GM10248 (cell line): ENCODE results near the gene HNRNPR.

ENCODE experiments used
- CTCF ChIA-PET: fragments of 300-600 bp; sonication (Branson Sonifier 250); formaldehyde crosslinking; extraction: SDS; loops from one replicate; lab custom pipeline; 2021; ENCODE audit warnings: antibody characterized with exemption; lab: Yijun Ruan, JAX
- POLR2A ChIA-PET: fragments of 350-650 bp; sonication (Branson Sonifier 250); formaldehyde crosslinking; extraction: SDS; loops from one replicate; lab custom pipeline; 2020; ENCODE audit warnings: antibody characterized with exemption; lab: Yijun Ruan, JAX
- DNase-seq: peaks from one replicate; pipeline ENCODE4 v3.0.0; 2012; ENCODE audit errors: extremely low spot score
- CTCF ChIP-seq: IDR thresholded peaks from 2 replicates; pipeline ENCODE4 v1.5.1; 2012; ENCODE audit warnings: mild to moderate bottlenecking, low read depth; ENCODE audit errors: extremely low read depth, missing control alignments, control extremely low read depth

Gene HNRNPR

GRCh38 chr1:23367791-23368561 is 23.9 kb upstream of the HNRNPR start:
- TF ChIP-seq CTCF: no peak
- CTCF ChIA-PET: interaction anchor here (0.7 to 1.9 kb wide), 8 partner anchors 8 to 267 kb away, joined by 3 to 10 read pairs (median 4); partner anchors contain the start of gene HNRNPR
- DNase-seq: peak; percentile 100
- POLR2A ChIA-PET: interaction anchor here (0.6 to 1.7 kb wide), 3 partner anchors 8 to 199 kb away, joined by 3 to 11 read pairs (median 4); partner anchors contain the start of genes HNRNPR and LUZP1

GRCh38 chr1:23367451-23367790 is 23.3 kb upstream of the HNRNPR start:
- POLR2A ChIA-PET: interaction anchor here (1.7 kb wide), 1 partner anchor 23 kb away, joined by 11 read pairs; the partner anchor contains the start of gene HNRNPR
- no peak for DNase-seq
- no peak for TF ChIP-seq CTCF
- CTCF ChIA-PET: interaction anchor here (1.3 to 1.9 kb wide), 5 partner anchors 9 to 268 kb away, joined by 4 to 10 read pairs (median 5); partner anchors contain the start of gene HNRNPR

GRCh38 chr1:23366598-23366997 is 22.5 kb upstream of the HNRNPR start:
- DNase-seq: no peak

GRCh38 chr1:23366146-23366545 is 22.1 kb upstream of the HNRNPR start:
- DNase-seq: no peak
- CTCF ChIA-PET: no interaction called here
- TF ChIP-seq CTCF: no peak
- POLR2A ChIA-PET: interaction anchor here (1.5 kb wide), 1 partner anchor 22 kb away, joined by 5 read pairs; the partner anchor contains the start of gene HNRNPR

More at GRCh38 chr1:23366598-23366997, 22.5 kb upstream of the HNRNPR start:
- no peak for TF ChIP-seq CTCF
- ChIA-PET CTCF (interaction anchor here (1.7 kb wide), 1 partner anchor 269 kb away, joined by 5 read pairs; no protein-coding TSS in a partner anchor), POLR2A (no interaction called here)

GRCh38 chr1:23362218-23362713 is 18.2 kb upstream of the HNRNPR start:
- ChIA-PET CTCF (interaction anchor here (0.9 to 1.4 kb wide), 4 partner anchors 12 to 41 kb away, joined by 3 to 5 read pairs (median 4); partner anchors contain the start of gene HNRNPR), POLR2A (no interaction called here)
- TF ChIP-seq CTCF: no peak

GRCh38 chr1:23358310-23358875 is 14.3 kb upstream of the HNRNPR start:
- no peak for TF ChIP-seq CTCF
- POLR2A ChIA-PET: interaction anchor here (1.1 kb wide), 1 partner anchor 14 kb away, joined by 3 read pairs; the partner anchor contains the start of gene HNRNPR
- CTCF ChIA-PET: interaction anchor here (1.6 to 1.7 kb wide), 2 partner anchors 10 to 14 kb away, joined by 6 read pairs; partner anchors contain the start of gene HNRNPR
- no peak for DNase-seq

More at GRCh38 chr1:23362218-23362713, 18.2 kb upstream of the HNRNPR start:
- no peak for DNase-seq
